Measurements from ENCODE around the gene EPPIN. TPM values are rescaled to one million over a fixed set of nuclear protein-coding genes. Genes with fewer than 3 reads are reported as not detected.

The EPPIN gene
- total RNA-seq, 1 experiment from 2014 or later = 0.26 TPM

- peaks cover 48% of the 10 kb centered on the region for H3K4me1 Mint-ChIP-seq
- CTCF ChIA-PET = interaction anchor here (2.2 kb wide), 1 partner anchor 194 kb away, joined by 10 read pairs; no protein-coding TSS in a partner anchor
- no peaks in the 10 kb centered on the region; the same call in 1 of the 2 replicates for H3K27me3 Mint-ChIP-seq (ENCODE audit: low read depth)
- no peak overlapping the region for H3K4me3 Mint-ChIP-seq
- H3K27ac Mint-ChIP-seq = no peak overlapping the region; the same call in 1 of the 2 replicates
- DNase-seq (ENCODE audit: low spot score) (no peak), ATAC-seq (no peak)
- TF ChIP-seq ELF4 (CRISPR knock-in tag; IDR thresholded peaks at IDR 0.05; ENCODE audit: low read depth) (no peak), ZNF671 (CRISPR knock-in tag; IDR thresholded peaks at IDR 0.05) (no peak), TEAD4 (CRISPR knock-in tag; IDR thresholded peaks at IDR 0.05) (no peak), GTF2I (CRISPR knock-in tag; conservative IDR thresholded peaks at IDR 0.05) (no peak), ZNF219 (CRISPR knock-in tag; IDR thresholded peaks at IDR 0.05; ENCODE audit: borderline replicate concordance) (no peak), HMGA2 (CRISPR knock-in tag; IDR thresholded peaks at IDR 0.05) (no peak), NR2C2 (CRISPR knock-in tag; IDR thresholded peaks at IDR 0.05) (no peak), ERG (CRISPR knock-in tag; IDR thresholded peaks at IDR 0.05) (no peak), SOX15 (CRISPR knock-in tag; IDR thresholded peaks at IDR 0.05) (no peak), ATF3 (CRISPR knock-in tag; conservative IDR thresholded peaks at IDR 0.05) (no peak), PREB (CRISPR knock-in tag; IDR thresholded peaks at IDR 0.05; ENCODE audit: borderline replicate concordance) (no peak), SMAD4 (CRISPR knock-in tag; IDR thresholded peaks at IDR 0.05) (no peak)
- TF ChIP-seq, protein P1, sequence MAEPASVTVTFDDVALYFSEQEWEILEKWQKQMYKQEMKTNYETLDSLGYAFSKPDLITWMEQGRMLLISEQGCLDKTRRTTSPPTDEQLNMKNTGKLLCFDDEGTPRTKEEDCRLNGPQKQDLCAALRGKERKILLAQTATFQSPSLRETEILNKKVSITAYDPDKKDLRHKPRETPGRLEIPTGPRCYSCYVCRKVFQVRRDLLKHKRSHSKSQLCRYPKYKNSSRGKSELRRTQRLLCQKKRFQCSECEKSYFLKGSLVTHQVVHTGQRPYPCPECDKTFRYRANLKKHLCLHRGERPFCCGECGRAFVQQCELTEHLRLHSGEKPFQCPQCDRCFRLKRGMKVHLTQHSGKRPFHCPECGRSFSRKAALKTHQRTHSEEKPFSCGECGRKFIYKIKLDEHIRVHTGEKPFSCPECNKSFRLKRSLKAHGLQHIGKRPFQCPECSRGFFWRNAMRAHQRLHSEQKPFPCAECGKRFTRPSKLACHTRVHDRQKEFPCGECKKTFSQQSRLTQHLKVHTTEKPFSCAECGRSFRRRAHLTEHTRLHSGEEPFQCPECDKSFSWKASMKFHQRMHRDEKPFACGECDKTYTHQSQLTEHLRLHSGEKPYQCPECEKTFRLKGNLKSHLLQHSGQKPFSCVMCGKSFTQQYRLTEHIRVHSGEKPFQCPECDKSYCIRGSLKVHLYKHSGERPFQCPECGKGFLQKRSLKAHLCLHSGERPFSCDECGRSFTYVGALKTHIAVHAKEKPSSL (CRISPR knock-in tag; conservative IDR thresholded peaks at IDR 0.05) = no peak
- TF ChIP-seq, protein P2, sequence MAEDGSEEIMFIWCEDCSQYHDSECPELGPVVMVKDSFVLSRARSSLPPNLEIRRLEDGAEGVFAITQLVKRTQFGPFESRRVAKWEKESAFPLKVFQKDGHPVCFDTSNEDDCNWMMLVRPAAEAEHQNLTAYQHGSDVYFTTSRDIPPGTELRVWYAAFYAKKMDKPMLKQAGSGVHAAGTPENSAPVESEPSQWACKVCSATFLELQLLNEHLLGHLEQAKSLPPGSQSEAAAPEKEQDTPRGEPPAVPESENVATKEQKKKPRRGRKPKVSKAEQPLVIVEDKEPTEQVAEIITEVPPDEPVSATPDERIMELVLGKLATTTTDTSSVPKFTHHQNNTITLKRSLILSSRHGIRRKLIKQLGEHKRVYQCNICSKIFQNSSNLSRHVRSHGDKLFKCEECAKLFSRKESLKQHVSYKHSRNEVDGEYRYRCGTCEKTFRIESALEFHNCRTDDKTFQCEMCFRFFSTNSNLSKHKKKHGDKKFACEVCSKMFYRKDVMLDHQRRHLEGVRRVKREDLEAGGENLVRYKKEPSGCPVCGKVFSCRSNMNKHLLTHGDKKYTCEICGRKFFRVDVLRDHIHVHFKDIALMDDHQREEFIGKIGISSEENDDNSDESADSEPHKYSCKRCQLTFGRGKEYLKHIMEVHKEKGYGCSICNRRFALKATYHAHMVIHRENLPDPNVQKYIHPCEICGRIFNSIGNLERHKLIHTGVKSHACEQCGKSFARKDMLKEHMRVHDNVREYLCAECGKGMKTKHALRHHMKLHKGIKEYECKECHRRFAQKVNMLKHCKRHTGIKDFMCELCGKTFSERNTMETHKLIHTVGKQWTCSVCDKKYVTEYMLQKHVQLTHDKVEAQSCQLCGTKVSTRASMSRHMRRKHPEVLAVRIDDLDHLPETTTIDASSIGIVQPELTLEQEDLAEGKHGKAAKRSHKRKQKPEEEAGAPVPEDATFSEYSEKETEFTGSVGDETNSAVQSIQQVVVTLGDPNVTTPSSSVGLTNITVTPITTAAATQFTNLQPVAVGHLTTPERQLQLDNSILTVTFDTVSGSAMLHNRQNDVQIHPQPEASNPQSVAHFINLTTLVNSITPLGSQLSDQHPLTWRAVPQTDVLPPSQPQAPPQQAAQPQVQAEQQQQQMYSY (CRISPR knock-in tag; IDR thresholded peaks at IDR 0.05) = no peak
- TF ChIP-seq, protein P3, sequence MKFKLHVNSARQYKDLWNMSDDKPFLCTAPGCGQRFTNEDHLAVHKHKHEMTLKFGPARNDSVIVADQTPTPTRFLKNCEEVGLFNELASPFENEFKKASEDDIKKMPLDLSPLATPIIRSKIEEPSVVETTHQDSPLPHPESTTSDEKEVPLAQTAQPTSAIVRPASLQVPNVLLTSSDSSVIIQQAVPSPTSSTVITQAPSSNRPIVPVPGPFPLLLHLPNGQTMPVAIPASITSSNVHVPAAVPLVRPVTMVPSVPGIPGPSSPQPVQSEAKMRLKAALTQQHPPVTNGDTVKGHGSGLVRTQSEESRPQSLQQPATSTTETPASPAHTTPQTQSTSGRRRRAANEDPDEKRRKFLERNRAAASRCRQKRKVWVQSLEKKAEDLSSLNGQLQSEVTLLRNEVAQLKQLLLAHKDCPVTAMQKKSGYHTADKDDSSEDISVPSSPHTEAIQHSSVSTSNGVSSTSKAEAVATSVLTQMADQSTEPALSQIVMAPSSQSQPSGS (CRISPR knock-in tag; IDR thresholded peaks at IDR 0.05; ENCODE audit: borderline replicate concordance, low read depth) = no peak
- peaks cover 7% of the 10 kb centered on the region; the same call in 1 of the 2 replicates for H3K36me3 Mint-ChIP-seq
- POLR2A ChIA-PET = no interaction called here
- H3K9me3 Mint-ChIP-seq = peaks cover 20% of the 10 kb centered on the region
These were observed 29.8 kb upstream of the EPPIN start for GRCh38 chr20:45576995-45577394.

DNA sequence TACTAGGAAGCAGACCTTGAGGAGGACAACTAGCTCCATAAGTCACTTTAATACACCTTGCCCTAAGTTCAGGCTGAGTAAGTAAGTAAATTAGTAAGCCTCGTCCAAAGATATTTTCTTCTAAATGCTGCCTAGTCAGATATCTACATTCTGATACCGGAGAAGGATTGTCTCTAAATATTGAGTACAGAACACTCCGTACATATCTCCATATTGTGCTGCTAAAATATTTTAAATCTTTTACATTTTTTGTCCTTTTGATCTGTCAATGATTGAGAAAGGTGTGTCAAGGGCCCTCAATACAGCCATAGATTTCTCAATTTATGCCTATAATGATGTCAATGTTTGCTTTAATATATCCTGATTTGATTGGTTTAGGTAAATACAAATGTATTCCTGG is 28.7 kb upstream of the EPPIN start:
- ChIA-PET POLR2A (no interaction called here), CTCF (interaction anchor here (1.1 to 1.3 kb wide), 2 partner anchors 54 to 195 kb away, joined by 3 to 9 read pairs; partner anchors contain the start of gene WFDC10A)
- Mint-ChIP-seq H3K27ac (no peak overlapping the region), H3K9me3 (peaks cover 20% of the 10 kb centered on the region), H3K27me3 (ENCODE audit: low read depth) (no peaks in the 10 kb centered on the region; the same call in 1 of the 2 replicates), H3K36me3 (peaks cover 7% of the 10 kb centered on the region; the same call in 1 of the 2 replicates), H3K4me3 (no peak overlapping the region), H3K4me1 (peaks cover 40% of the 10 kb centered on the region)
- no peak for DNase-seq (ENCODE audit: low spot score)
- ATAC-seq = no peak
- TF ChIP-seq IRF2 (CRISPR knock-in tag; IDR thresholded peaks at IDR 0.05; ENCODE audit: borderline replicate concordance, low read depth) (no peak), ATF3 (CRISPR knock-in tag; conservative IDR thresholded peaks at IDR 0.05) (no peak), GABPB1 (CRISPR knock-in tag; IDR thresholded peaks at IDR 0.05) (no peak), ELF4 (CRISPR knock-in tag; IDR thresholded peaks at IDR 0.05; ENCODE audit: low read depth) (no peak), ARID4B (CRISPR knock-in tag; IDR thresholded peaks at IDR 0.05; ENCODE audit: borderline replicate concordance) (no peak)
